ENCODE measurements around the gene SLIT3.

DNA sequence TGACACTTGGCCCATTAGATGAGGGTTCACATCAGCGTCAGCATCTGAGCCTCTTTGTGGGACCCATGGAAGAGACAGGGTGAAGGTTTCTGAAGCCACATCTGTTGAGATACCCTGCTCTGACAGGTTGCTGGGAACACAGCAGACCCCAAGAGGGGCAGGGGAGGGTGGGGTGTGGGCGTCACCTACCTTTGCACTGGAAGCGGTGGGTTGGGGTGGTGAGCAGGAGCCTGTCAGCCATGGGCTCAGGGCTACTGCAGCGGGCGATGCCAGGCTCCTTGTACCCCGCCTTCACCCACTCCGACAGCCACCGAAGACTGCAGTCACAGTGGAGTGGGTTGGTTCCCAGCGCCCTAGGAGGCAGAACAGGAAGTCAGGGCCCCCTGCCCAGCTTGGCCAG, 590.2 kb downstream of the SLIT3 start:
- TF ChIP-seq, protein P1, sequence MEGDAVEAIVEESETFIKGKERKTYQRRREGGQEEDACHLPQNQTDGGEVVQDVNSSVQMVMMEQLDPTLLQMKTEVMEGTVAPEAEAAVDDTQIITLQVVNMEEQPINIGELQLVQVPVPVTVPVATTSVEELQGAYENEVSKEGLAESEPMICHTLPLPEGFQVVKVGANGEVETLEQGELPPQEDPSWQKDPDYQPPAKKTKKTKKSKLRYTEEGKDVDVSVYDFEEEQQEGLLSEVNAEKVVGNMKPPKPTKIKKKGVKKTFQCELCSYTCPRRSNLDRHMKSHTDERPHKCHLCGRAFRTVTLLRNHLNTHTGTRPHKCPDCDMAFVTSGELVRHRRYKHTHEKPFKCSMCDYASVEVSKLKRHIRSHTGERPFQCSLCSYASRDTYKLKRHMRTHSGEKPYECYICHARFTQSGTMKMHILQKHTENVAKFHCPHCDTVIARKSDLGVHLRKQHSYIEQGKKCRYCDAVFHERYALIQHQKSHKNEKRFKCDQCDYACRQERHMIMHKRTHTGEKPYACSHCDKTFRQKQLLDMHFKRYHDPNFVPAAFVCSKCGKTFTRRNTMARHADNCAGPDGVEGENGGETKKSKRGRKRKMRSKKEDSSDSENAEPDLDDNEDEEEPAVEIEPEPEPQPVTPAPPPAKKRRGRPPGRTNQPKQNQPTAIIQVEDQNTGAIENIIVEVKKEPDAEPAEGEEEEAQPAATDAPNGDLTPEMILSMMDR (IDR thresholded peaks at IDR 0.05; ENCODE audit: insufficient read depth, low read length, poor library complexity, severe bottlenecking): no peak
- TF ChIP-seq EZH2phosphoT487 (conservative IDR thresholded peaks at IDR 0.05; ENCODE audit: low read length): no peak

Measured in SU-DHL-6 (cell line).